GM19438 (cell line): ENCODE measurements around the gene IPO13.

Experiments used
- ATAC-seq: cut with Tn5 transposase; IDR thresholded peaks from one replicate; pipeline ENCODE4 v1.9.1; 2021; ENCODE audit warnings: low read depth; ENCODE audit not compliant: unreplicated experiment

The IPO13 gene

GRCh38 chr1:43930168-43930948 lies 16.4 kb upstream of the IPO13 start:
- ATAC-seq = no peak

GRCh38 chr1:43930949-43931275 lies 15.8 kb upstream of the IPO13 start:
- ATAC-seq = no peak

GRCh38 chr1:43931711-43932660 lies 14.8 kb upstream of the IPO13 start:
- ATAC-seq = no peak

GRCh38 chr1:43932786-43933385 lies 13.9 kb upstream of the IPO13 start:
- no peak for ATAC-seq

GRCh38 chr1:43933386-43934100 lies 13.2 kb upstream of the IPO13 start, which contains the start of gene ARTN:
ARTN (plus strand) TSS chr1:43933801; CDS start chr1:43935657, 1,856 bp downstream.
- no peak for ATAC-seq

GRCh38 chr1:43934101-43934985 lies 12.4 kb upstream of the IPO13 start:
- ATAC-seq = no peak

GRCh38 chr1:43934986-43935324 lies 11.8 kb upstream of the IPO13 start:
- ATAC-seq = no peak

GRCh38 chr1:43935711-43936427 lies 10.9 kb upstream of the IPO13 start:
- no peak for ATAC-seq

GRCh38 chr1:43936431-43937151 lies 10.2 kb upstream of the IPO13 start:
- no peak for ATAC-seq

- no peak for ATAC-seq
These were observed 9.4 kb upstream of the IPO13 start for GRCh38 chr1:43937179-43937865.

- ATAC-seq = no peak
These were observed 8.4 kb upstream of the IPO13 start for GRCh38 chr1:43938383-43938782.

- no peak for ATAC-seq
These were observed 7.7 kb upstream of the IPO13 start for GRCh38 chr1:43938892-43939587.

GRCh38 chr1:43942411-43942810 lies 4.3 kb upstream of the IPO13 start:
- ATAC-seq = no peak

GRCh38 chr1:43944860-43945259 lies 1.9 kb upstream of the IPO13 start:
- ATAC-seq = no peak

GRCh38 chr1:43945674-43946235 lies 995 bp upstream of the IPO13 start:
- no peak for ATAC-seq

GRCh38 chr1:43947061-43947873 lies 517 bp downstream of the IPO13 start:
- ATAC-seq = no peak
